ENCODE data around the gene HOXC12.

Gene HOXC12

DNA sequence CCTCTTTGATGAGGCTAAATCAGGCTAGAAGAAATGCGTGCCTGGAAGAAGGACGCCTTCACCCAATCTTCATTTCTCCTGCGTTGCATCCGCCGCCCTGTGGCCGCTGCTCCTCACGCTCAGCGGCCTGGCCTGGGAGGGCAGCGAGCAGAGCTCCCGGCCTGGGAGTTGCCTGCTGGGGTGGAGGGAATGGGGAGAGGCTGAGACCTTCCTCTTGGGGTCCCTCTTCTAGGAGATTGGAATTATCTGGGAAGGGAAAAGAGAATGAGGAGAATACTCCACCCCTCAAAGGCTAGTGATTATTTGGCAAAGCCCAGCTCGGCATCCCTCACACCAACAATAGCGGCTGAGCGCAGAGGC lies 2.4 kb upstream of the HOXC12 start:
- Histone ChIP-seq H3K4me1 (ENCODE audit: control insufficient read depth, insufficient read depth, low read length) (peaks cover 3% of the 10 kb centered on the region; the same call in 1 of the 2 replicates), H3K9me3 (ENCODE audit: control insufficient read depth, insufficient read depth, low read depth, low read length) (no peaks in the 10 kb centered on the region), H3K27ac (ENCODE audit: low read depth, low read length) (no peak overlapping the region), H3K36me3 (ENCODE audit: control insufficient read depth, insufficient read depth, low read length) (no peaks in the 10 kb centered on the region), H3K4me3 (ENCODE audit: low read depth, low read length) (no peak overlapping the region), H3K9ac (ENCODE audit: low read length) (no peak overlapping the region), H3K27me3 (ENCODE audit: control insufficient read depth, insufficient read depth, low read length) (peaks cover 100% of the 10 kb centered on the region)

DNA sequence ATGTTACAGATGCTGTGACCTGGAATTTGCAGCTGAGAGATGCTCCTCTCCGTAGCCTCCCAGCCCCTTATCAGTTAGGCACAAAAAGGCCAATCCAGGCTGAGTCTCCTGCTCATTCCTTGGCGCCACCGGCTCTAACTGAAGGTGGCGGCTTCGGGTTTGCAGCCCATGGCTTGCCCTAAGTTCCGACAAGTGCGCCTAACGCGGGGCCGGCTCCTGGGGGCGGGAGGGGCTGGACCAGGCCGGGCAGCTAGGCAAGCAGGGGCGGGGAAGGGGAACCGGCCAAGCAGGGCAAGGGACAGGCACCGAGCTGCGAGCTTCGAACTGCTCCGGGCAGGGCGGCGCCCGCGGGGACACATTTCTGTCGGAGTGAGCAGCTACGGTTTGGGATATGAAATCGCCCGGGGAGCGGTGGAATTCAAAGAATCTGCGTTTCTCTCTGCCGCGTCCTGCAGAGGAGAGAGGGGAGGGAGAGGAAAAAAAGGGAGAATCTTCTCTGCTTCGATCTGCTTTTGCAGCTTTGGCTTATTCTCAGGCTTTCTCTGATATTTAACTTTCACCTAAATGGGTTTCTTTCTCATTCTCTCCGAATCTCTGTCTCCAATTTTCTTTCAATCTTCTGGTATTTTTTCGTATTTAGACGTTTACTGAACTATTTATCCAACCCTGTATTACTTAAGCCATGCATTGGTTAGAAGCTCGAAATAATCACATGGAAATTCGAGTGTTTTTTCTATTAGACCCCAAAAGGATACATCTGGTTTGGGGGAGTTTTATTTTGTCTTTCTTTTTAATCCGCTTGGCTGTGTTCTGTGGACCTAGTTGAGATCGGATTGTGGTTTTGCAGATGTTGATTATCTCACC lies 1.6 kb upstream of the HOXC12 start:
- no peak overlapping the region for H3K4me3 ChIP-seq (ENCODE audit: low read depth, low read length)
- H3K36me3 ChIP-seq (ENCODE audit: control insufficient read depth, insufficient read depth, low read length): no peaks in the 10 kb centered on the region
- H3K27me3 ChIP-seq (ENCODE audit: control insufficient read depth, insufficient read depth, low read length): peaks cover 100% of the 10 kb centered on the region
- H3K9ac ChIP-seq (ENCODE audit: low read length): no peak overlapping the region
- peaks cover 3% of the 10 kb centered on the region; the same call in 1 of the 2 replicates for H3K4me1 ChIP-seq (ENCODE audit: control insufficient read depth, insufficient read depth, low read length)
- no peak overlapping the region for H3K27ac ChIP-seq (ENCODE audit: low read depth, low read length)
- no peaks in the 10 kb centered on the region for H3K9me3 ChIP-seq (ENCODE audit: control insufficient read depth, insufficient read depth, low read depth, low read length)

DNA sequence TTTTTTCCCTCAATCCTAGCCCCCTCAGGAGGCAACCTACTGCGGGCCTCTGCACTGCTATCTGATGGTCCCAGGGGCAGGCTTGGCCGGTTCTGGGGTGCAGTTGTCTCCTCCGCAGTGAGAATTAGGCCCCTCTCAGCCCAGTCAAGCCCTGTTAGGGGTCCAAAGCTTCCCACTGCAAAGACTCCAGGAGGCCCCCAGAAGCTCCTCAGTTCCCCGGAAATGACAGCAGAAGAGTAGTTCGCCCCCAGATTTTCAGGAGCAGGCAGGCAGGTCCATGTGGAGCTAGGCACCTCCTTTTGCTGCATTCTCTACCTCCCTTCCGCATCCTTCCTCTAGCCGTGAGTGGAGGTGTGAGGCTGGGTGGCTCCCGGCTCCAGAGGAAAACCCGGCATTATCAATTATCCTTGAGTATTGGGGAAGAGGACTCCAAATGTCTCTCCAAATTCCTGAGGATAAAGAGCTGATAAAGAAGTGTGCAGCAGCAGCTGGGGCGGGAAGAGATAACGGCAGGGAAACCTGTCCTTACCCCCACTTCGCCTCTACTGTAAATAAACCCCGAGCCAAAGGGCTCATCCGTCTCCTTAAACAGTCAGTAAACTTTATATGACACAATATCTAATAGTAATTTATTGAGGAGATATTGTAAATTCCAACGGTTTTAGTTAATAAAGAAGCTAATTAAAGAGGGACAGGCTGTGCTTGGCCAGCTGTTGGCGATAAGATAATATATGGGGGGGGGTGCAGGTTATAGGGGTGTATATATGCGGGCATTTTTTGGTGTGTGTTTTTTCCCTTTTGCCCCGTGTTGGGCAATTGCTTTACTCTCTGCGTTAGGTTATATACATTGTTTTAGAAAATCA lies 641 bp upstream of the HOXC12 start:
- peaks cover 100% of the 10 kb centered on the region for H3K27me3 ChIP-seq (ENCODE audit: control insufficient read depth, insufficient read depth, low read length)

DNA sequence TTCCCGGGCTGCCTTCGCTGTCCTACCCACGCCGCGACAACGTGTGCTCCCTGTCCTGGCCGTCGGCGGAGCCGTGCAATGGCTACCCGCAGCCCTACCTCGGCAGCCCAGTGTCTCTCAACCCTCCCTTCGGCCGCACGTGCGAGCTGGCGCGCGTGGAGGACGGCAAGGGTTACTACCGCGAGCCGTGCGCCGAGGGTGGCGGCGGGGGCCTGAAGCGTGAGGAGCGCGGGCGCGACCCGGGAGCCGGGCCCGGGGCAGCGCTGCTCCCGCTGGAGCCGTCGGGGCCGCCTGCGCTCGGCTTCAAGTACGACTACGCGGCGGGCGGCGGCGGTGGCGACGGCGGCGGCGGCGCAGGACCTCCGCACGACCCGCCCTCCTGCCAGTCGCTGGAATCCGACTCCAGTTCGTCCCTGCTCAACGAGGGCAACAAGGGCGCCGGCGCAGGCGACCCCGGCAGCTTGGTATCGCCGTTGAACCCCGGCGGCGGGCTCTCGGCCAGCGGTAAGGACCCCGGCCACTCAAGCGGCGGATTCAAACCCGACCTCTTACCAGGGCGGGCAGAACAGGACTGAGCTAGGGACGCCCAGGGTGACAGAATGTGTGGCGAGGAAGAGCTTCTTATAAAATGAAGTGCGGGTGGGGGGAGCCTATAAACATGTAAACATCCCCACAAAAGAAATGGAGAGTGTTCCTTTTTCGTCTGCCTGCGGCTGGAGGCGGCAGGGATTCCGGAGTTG lies 503 bp downstream of the HOXC12 start:
- Histone ChIP-seq H3K27ac (ENCODE audit: low read depth, low read length) (no peak overlapping the region), H3K9me3 (ENCODE audit: control insufficient read depth, insufficient read depth, low read depth, low read length) (no peaks in the 10 kb centered on the region), H3K4me1 (ENCODE audit: control insufficient read depth, insufficient read depth, low read length) (no peaks in the 10 kb centered on the region; the same call in 1 of the 2 replicates), H3K36me3 (ENCODE audit: control insufficient read depth, insufficient read depth, low read length) (no peaks in the 10 kb centered on the region), H3K9ac (ENCODE audit: low read length) (no peak overlapping the region), H3K4me3 (ENCODE audit: low read depth, low read length) (peak overlapping the region; percentile 24; the same call in 1 of the 2 replicates), H3K27me3 (ENCODE audit: control insufficient read depth, insufficient read depth, low read length) (peaks cover 100% of the 10 kb centered on the region)

More for the DNA sequence above, 641 bp upstream of the HOXC12 start:
- H3K36me3 ChIP-seq (ENCODE audit: control insufficient read depth, insufficient read depth, low read length): no peaks in the 10 kb centered on the region
- H3K9ac ChIP-seq (ENCODE audit: low read length): no peak overlapping the region
- no peaks in the 10 kb centered on the region for H3K9me3 ChIP-seq (ENCODE audit: control insufficient read depth, insufficient read depth, low read depth, low read length)
- peaks cover 3% of the 10 kb centered on the region; the same call in 1 of the 2 replicates for H3K4me1 ChIP-seq (ENCODE audit: control insufficient read depth, insufficient read depth, low read length)
- H3K4me3 ChIP-seq (ENCODE audit: low read depth, low read length): no peak overlapping the region
- no peak overlapping the region for H3K27ac ChIP-seq (ENCODE audit: low read depth, low read length)

DNA sequence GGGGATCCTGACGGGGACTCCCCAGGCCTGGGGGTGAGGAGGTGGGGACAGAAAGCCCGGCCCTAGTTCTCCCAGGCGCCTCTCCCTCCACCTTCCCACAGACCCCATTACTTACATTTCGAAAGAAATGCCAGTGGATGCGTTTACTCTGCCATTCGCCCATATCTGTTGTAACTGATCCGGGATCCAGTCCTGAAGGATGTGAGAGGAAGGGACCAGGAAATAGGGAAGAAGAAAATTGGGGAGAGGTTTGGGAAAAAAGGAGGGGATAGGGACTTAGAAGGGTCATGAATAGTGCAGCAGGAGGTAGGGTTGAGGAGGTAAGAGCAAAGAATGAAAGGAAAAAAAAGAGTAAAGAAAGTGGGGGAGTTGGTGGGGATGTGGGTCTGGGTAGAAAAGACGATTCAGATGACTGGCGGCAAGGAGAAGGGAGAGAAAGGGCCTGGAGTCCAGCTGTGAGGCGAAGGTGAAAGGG lies 1.1 kb downstream of the HOXC12 start:
- no peak overlapping the region for H3K27ac ChIP-seq (ENCODE audit: low read depth, low read length)
- H3K36me3 ChIP-seq (ENCODE audit: control insufficient read depth, insufficient read depth, low read length): no peaks in the 10 kb centered on the region
- no peak overlapping the region for H3K4me3 ChIP-seq (ENCODE audit: low read depth, low read length)
- H3K9ac ChIP-seq (ENCODE audit: low read length): no peak overlapping the region
- no peaks in the 10 kb centered on the region for H3K9me3 ChIP-seq (ENCODE audit: control insufficient read depth, insufficient read depth, low read depth, low read length)
- H3K27me3 ChIP-seq (ENCODE audit: control insufficient read depth, insufficient read depth, low read length): peaks cover 100% of the 10 kb centered on the region
- H3K4me1 ChIP-seq (ENCODE audit: control insufficient read depth, insufficient read depth, low read length): no peaks in the 10 kb centered on the region; the same call in 1 of the 2 replicates

DNA sequence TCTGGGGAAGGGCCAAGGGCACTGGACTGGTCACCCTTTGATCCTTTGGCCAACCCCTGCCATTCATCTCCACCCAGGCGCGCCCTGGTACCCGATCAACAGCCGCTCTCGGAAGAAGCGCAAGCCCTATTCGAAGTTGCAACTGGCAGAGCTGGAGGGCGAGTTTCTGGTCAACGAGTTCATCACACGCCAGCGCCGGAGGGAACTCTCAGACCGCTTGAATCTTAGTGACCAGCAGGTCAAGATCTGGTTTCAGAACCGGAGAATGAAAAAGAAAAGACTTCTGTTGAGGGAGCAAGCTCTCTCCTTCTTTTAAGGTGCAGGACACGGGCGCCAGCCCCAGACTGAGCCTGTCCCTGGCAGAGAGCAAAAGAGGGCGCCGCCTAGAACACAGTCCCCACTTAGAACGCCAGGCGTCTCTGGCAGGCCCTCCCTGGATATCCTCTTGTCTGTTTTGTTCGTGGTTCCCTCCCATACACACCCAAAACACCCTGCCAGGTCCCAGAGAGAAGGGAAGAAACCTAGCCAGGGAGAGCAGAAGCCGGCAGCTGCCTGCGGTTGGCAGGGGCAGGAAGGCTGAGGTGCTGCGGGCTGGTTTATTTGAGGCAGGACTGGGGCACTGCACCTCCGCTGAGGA lies 1.7 kb downstream of the HOXC12 start:
- Histone ChIP-seq H3K9ac (ENCODE audit: low read length) (no peak overlapping the region), H3K9me3 (ENCODE audit: control insufficient read depth, insufficient read depth, low read depth, low read length) (no peaks in the 10 kb centered on the region), H3K27ac (ENCODE audit: low read depth, low read length) (no peak overlapping the region), H3K4me3 (ENCODE audit: low read depth, low read length) (no peak overlapping the region), H3K27me3 (ENCODE audit: control insufficient read depth, insufficient read depth, low read length) (peaks cover 100% of the 10 kb centered on the region), H3K4me1 (ENCODE audit: control insufficient read depth, insufficient read depth, low read length) (no peaks in the 10 kb centered on the region; the same call in 1 of the 2 replicates), H3K36me3 (ENCODE audit: control insufficient read depth, insufficient read depth, low read length) (no peaks in the 10 kb centered on the region)

DNA sequence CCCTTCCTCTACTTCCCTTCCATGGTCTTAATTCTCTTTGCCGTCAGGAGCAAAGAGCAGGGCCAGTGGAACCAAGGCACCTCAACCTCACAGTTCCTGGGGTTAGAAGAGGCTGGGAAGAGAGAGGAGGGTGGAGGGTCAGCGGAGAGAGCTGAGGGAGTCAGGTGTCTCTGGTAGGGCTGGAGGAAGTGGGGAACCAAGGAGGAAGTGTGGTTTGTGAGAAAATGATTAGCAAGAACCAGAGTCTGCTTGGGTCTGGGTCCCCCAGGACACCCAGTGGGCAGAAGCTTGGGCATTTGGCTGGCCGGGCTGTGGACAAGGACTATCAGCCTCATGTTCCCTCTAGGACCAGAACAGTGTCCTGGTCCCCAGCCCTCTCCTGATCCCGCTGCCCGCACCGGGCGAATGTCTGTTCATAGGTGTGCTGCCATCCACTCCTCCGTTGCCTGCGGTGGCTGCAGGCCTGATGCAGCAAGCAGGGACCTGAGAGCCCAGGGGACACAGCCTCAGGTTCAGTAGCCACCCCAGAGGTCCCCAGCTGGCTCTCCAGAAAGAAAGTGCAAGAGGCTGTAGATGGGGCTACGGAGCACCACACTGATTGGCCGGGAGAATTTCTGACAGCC lies 2.3 kb downstream of the HOXC12 start:
- no peak overlapping the region for H3K27ac ChIP-seq (ENCODE audit: low read depth, low read length)
- H3K9ac ChIP-seq (ENCODE audit: low read length): no peak overlapping the region
- H3K4me3 ChIP-seq (ENCODE audit: low read depth, low read length): no peak overlapping the region
- peaks cover 100% of the 10 kb centered on the region for H3K27me3 ChIP-seq (ENCODE audit: control insufficient read depth, insufficient read depth, low read length)
- no peaks in the 10 kb centered on the region; the same call in 1 of the 2 replicates for H3K4me1 ChIP-seq (ENCODE audit: control insufficient read depth, insufficient read depth, low read length)
- H3K9me3 ChIP-seq (ENCODE audit: control insufficient read depth, insufficient read depth, low read depth, low read length): no peaks in the 10 kb centered on the region
- no peaks in the 10 kb centered on the region for H3K36me3 ChIP-seq (ENCODE audit: control insufficient read depth, insufficient read depth, low read length)

DNA sequence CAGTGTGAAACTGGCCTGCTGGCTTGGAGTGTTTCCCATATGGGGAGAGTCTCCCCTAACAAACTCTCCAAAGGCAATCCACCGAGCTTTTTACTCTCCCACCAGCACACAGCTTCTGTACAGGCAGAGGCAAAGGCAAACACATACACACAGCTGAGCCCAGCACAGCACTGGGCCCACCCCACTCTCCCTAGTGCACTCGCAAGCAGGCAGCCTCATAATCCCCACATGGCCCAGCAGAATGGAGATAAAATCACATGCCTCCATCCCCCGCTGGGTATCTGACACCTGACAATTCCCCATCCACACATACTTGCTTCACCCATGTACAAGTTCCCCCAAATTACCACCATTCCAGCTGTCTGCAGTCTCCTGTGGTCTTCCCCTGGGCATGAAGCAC lies 3.4 kb downstream of the HOXC12 start:
- Histone ChIP-seq H3K9me3 (ENCODE audit: control insufficient read depth, insufficient read depth, low read depth, low read length) (no peaks in the 10 kb centered on the region), H3K4me1 (ENCODE audit: control insufficient read depth, insufficient read depth, low read length) (no peaks in the 10 kb centered on the region; the same call in 1 of the 2 replicates), H3K36me3 (ENCODE audit: control insufficient read depth, insufficient read depth, low read length) (no peaks in the 10 kb centered on the region), H3K4me3 (ENCODE audit: low read depth, low read length) (no peak overlapping the region), H3K9ac (ENCODE audit: low read length) (no peak overlapping the region), H3K27me3 (ENCODE audit: control insufficient read depth, insufficient read depth, low read length) (peaks cover 100% of the 10 kb centered on the region), H3K27ac (ENCODE audit: low read depth, low read length) (no peak overlapping the region)

DNA sequence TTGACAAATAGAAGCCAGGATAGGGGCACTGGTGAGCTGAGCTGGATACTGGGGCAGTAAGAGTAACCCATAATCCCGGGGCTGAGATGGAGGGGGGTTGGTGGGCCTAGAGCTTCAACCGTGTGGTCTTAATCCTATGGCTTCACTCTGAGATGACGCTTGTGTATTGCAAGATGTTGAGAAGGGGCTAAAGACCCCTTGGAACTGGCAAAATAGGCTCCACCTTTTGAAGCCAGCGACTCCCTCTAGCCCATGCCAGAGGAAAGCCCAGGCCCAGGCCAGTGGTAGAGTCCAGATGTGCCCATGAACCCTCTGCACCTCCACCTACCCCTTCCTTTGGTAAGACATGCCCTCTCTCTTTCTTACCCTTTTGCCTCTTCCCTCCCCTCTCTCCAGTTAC lies 4.6 kb downstream of the HOXC12 start:
- H3K4me1 ChIP-seq (ENCODE audit: control insufficient read depth, insufficient read depth, low read length): no peaks in the 10 kb centered on the region
- no peak overlapping the region for H3K4me3 ChIP-seq (ENCODE audit: low read depth, low read length)
- H3K9ac ChIP-seq (ENCODE audit: low read length): no peak overlapping the region
- no peak overlapping the region for H3K27ac ChIP-seq (ENCODE audit: low read depth, low read length)
- H3K9me3 ChIP-seq (ENCODE audit: control insufficient read depth, insufficient read depth, low read depth, low read length): no peaks in the 10 kb centered on the region
- H3K27me3 ChIP-seq (ENCODE audit: control insufficient read depth, insufficient read depth, low read length): peaks cover 100% of the 10 kb centered on the region
- no peaks in the 10 kb centered on the region for H3K36me3 ChIP-seq (ENCODE audit: control insufficient read depth, insufficient read depth, low read length)

Data from HUES6 (cell line).